Measurements from ENCODE around the gene EPB41L3. TPM values are rescaled to one million over a fixed set of nuclear protein-coding genes. Genes with fewer than 3 reads are reported as not detected.

EPB41L3 gene
- total and polyA plus RNA-seq, 10 of the 15 experiments (the other 5 are each of a cell fraction or from before 2014, with no cell fraction given) = 0.11 to 0.69 (median 0.23) TPM; not detected in 6

DNA sequence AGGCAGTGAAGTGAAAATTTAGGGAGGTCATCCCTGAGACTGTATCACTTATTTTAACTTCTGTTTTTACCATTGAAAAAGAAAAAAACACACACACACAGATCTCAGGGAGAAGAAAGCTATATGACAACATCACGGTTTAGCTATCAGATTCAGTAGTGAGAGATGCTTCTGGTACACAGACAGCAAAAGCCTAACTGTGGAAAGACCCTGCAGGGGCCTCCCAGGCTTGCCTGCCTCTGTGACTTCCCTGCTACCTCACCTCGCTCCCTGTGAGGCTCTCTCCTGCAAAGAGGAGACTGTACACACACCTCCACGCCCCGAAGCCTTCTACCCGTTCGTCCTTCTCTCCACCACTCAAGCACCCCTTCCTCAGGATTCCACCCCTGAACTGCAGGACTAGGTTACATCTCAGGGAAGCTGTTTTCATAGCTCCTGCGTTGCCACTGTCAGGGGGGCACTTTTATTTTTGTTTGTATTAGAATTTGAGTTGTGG lies 86.3 kb downstream of the EPB41L3 start:
- Histone ChIP-seq H3K79me2 (ENCODE audit: control insufficient read depth, insufficient read depth, low read length) (no peaks in the 10 kb centered on the region), H3K36me3 (ENCODE audit: control insufficient read depth in 2 of 2, insufficient read depth in 2 of 2, low read length in 1 of 2) (no peaks in the 10 kb centered on the region), H2AFZ (ENCODE audit: control insufficient read depth, low read depth, low read length) (no peak overlapping the region), H3K9me3 (replicated peaks; ENCODE audit: control insufficient read depth, insufficient read depth, low read length) (no peaks in the 10 kb centered on the region), H3K27ac (ENCODE audit: control insufficient read depth, insufficient read depth) (no peak overlapping the region), H4K20me1 (ENCODE audit: control insufficient read depth, insufficient read depth) (no peaks in the 10 kb centered on the region), H3K4me2 (ENCODE audit: control insufficient read depth, insufficient read depth) (no peak overlapping the region), H3K9ac (ENCODE audit: control insufficient read depth, insufficient read depth, low read length) (no peak overlapping the region), H3K4me1 (ENCODE audit: control insufficient read depth, insufficient read depth, low read length) (no peaks in the 10 kb centered on the region), H3K27me3 (replicated peaks in 1 of 2; ENCODE audit: control insufficient read depth in 2 of 2, insufficient read depth in 2 of 2, low read length in 1 of 2) (peaks cover 0 to 2% of the 10 kb centered on the region in 2 experiments; a peak in 2 of 4 replicates), H3K4me3 (no peak overlapping the region)
- BruUV-seq (replicated peaks) = no TSS peak
- ATAC-seq (no peak), DNase-seq (ENCODE audit: low read depth, low spot score) (no peak), FAIRE-seq (no peak)
- CTCF ChIA-PET = interaction anchor here (0.6 kb wide), 1 partner anchor 605 kb away, joined by 4 read pairs; no protein-coding TSS in a partner anchor
- WGBS (ENCODE audit: insufficient coverage, insufficient replicate concordance, low lambda C conversion rate, missing lambda C conversion rate) = 13% methylated on average over 7 of the region's 7 CpGs
- RAD21 ChIA-PET (ENCODE audit: unreplicated experiment) = interaction anchor here (0.9 kb wide), 1 partner anchor 10 kb away, joined by 3 read pairs; no protein-coding TSS in a partner anchor
- no peak for TF ChIP-seq BCL11A (IDR thresholded peaks at IDR 0.05; ENCODE audit: low read depth, low read length)
- TF ChIP-seq STAT1 (conservative IDR thresholded peaks at IDR 0.05) = no peak
- no peak for TF ChIP-seq SREBF1 (IDR thresholded peaks at IDR 0.05; ENCODE audit: low read length)
- no peak for TF ChIP-seq ATF7 (IDR thresholded peaks at IDR 0.05; ENCODE audit: low read depth)
- no peak for TF ChIP-seq TCF7 (IDR thresholded peaks at IDR 0.05; ENCODE audit: borderline replicate concordance)
- TF ChIP-seq BMI1 (IDR thresholded peaks at IDR 0.05; ENCODE audit: borderline replicate concordance) = no peak
- POLR2A ChIA-PET = no interaction called here
- intact Hi-C loops (cut with micrococcal nuclease; ENCODE audit: unreplicated experiment) (no loop called here), in situ Hi-C loops (cut with MboI) (no loop called here)
- SMC1A ChIA-PET (ENCODE audit: uncharacterized antibody, unreplicated experiment) = interaction anchor here (0.7 kb wide), 1 partner anchor 20 kb away, joined by 3 read pairs; no protein-coding TSS in a partner anchor

DNA sequence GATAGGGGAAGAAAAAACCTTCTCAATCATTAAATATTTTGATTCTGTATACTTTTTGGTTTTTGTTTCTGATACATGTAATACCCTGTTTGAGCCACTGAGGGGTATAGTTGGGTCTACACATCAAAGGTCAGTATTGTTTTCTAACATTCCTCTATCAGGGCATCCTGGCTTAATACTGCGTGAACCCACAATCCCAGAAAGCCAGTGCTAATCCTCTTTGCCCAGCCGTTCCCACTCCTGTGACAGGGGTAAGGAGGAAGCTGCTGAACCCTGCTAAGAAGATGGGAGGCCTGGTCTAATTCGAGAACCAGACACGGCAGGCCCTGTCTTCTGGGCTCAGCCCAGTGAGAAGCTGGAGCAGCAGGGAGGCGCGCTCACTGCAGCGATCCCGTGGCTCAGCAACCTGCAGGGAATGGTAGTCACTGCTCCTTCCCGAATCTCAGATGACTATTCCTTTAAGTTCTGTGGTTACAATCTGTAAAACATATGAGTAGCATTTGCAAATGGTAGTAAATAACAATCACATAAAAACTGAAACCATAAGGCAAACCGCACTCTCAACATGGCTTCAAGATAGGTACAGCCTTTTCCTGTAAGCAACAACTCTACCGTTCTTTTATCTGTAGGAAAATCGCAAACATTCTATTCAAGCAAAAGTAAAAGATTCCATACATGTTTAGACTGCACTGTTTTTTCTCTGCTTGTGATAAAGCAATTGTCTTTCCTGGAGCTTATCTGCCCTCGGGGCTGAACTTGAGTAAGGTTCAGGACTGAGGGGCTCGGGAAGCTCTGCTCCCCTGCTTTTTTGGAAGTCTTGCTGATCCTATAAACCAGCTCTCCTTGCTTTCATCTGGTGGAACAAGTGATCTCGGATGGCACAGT lies 87.0 kb downstream of the EPB41L3 start:
- no peak overlapping the region for H3K27ac ChIP-seq (ENCODE audit: control insufficient read depth, insufficient read depth)
- WGBS (ENCODE audit: insufficient coverage, insufficient replicate concordance, low lambda C conversion rate, missing lambda C conversion rate) = 27% methylated on average over 15 of the region's 15 CpGs

More for the DNA sequence above, 87.0 kb downstream of the EPB41L3 start:
- Histone ChIP-seq H3K9ac (ENCODE audit: control insufficient read depth, insufficient read depth, low read length) (no peak overlapping the region), H3K9me3 (replicated peaks; ENCODE audit: control insufficient read depth, insufficient read depth, low read length) (no peaks in the 10 kb centered on the region), H3K79me2 (ENCODE audit: control insufficient read depth, insufficient read depth, low read length) (no peaks in the 10 kb centered on the region), H3K4me1 (ENCODE audit: control insufficient read depth, insufficient read depth, low read length) (no peaks in the 10 kb centered on the region), H4K20me1 (ENCODE audit: control insufficient read depth, insufficient read depth) (no peaks in the 10 kb centered on the region), H3K36me3 (ENCODE audit: control insufficient read depth in 2 of 2, insufficient read depth in 2 of 2, low read length in 1 of 2) (no peaks in the 10 kb centered on the region), H2AFZ (ENCODE audit: control insufficient read depth, low read depth, low read length) (no peak overlapping the region), H3K27me3 (replicated peaks in 1 of 2; ENCODE audit: control insufficient read depth in 2 of 2, insufficient read depth in 2 of 2, low read length in 1 of 2) (peaks cover 0 to 2% of the 10 kb centered on the region in 2 experiments; a peak in 2 of 4 replicates), H3K4me2 (ENCODE audit: control insufficient read depth, insufficient read depth) (no peak overlapping the region), H3K4me3 (no peak overlapping the region)
- intact Hi-C loops (cut with micrococcal nuclease; ENCODE audit: unreplicated experiment) (no loop called here), in situ Hi-C loops (cut with MboI) (no loop called here)
- RAD21 ChIA-PET (ENCODE audit: unreplicated experiment) = interaction anchor here (0.9 kb wide), 1 partner anchor 10 kb away, joined by 3 read pairs; no protein-coding TSS in a partner anchor
- ATAC-seq = peak; percentile 57; the same call in 2 of the 3 replicates
- POLR2A ChIA-PET = no interaction called here
- no peak for DNase-seq (ENCODE audit: low read depth, low spot score)
- FAIRE-seq = no peak
- no TSS peak for BruUV-seq (replicated peaks)
- CTCF ChIA-PET = no interaction called here
- SMC1A ChIA-PET (ENCODE audit: uncharacterized antibody, unreplicated experiment) = interaction anchor here (0.7 kb wide), 1 partner anchor 21 kb away, joined by 3 read pairs; no protein-coding TSS in a partner anchor
- no peak for TF ChIP-seq NRF1 (conservative IDR thresholded peaks at IDR 0.05; ENCODE audit: low read depth, low read length)
- TF ChIP-seq, protein P1, sequence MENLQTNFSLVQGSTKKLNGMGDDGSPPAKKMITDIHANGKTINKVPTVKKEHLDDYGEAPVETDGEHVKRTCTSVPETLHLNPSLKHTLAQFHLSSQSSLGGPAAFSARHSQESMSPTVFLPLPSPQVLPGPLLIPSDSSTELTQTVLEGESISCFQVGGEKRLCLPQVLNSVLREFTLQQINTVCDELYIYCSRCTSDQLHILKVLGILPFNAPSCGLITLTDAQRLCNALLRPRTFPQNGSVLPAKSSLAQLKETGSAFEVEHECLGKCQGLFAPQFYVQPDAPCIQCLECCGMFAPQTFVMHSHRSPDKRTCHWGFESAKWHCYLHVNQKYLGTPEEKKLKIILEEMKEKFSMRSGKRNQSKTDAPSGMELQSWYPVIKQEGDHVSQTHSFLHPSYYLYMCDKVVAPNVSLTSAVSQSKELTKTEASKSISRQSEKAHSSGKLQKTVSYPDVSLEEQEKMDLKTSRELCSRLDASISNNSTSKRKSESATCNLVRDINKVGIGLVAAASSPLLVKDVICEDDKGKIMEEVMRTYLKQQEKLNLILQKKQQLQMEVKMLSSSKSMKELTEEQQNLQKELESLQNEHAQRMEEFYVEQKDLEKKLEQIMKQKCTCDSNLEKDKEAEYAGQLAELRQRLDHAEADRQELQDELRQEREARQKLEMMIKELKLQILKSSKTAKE (IDR thresholded peaks at IDR 0.05; ENCODE audit: low read depth, poor library complexity, severe bottlenecking) = no peak

Data from GM12878 (cell line).